Gastroesophageal sphincter (tissue), 4 donors: ENCODE measurements around the gene POLR2M. TPM values are rescaled to one million over a fixed set of nuclear protein-coding genes. Genes with fewer than 3 reads are reported as not detected.

ENCODE experiments used
- ATAC-seq: fragments of 150-250 bp; one replicate; pipeline ENCODE4 v1.9.1; 2016; ENCODE audit warnings: mild to moderate bottlenecking, moderate library complexity
- H3K27ac ChIP-seq, 4 donors: fragments of 200-600 bp; sonication (generic) in 3 of 4; 1 replicate in 3 of 4; 2 replicates in 1 of 4; pipeline ENCODE4 v1.5.1; 2016 to 2019
- H3K27me3 ChIP-seq: fragments of 200-600 bp; sonication (generic); one replicate; pipeline ENCODE4 v1.5.1; 2019
- H3K36me3 ChIP-seq, 2 donors: fragments of 200-600 bp; sonication (generic); one replicate each; pipeline ENCODE4 v1.5.1; 2019; ENCODE audit warnings: control low read depth in 1 of 2
- H3K4me1 ChIP-seq, 3 donors: fragments of 200-600 bp; sonication (generic); 1 replicate in 2 of 3; 2 replicates in 1 of 3; pipeline ENCODE4 v1.5.1; 2016 to 2019; ENCODE audit warnings: control low read depth in 2 of 3
- H3K4me3 ChIP-seq, 2 donors: fragments of 200-600 bp; sonication (generic); one replicate each; pipeline ENCODE4 v1.5.1; 2019; ENCODE audit warnings: mild to moderate bottlenecking in 1 of 2, moderate library complexity in 1 of 2
- H3K9me3 ChIP-seq, 3 donors: fragments of 200-600 bp; sonication (generic); one replicate each; pipeline ENCODE4 v1.5.1; 2017 to 2019; ENCODE audit warnings: control low read depth in 2 of 3
- EP300 ChIP-seq: sonication (generic); formaldehyde crosslinking; IDR thresholded peaks from one replicate; pipeline ENCODE4 v1.6.1; 2017; ENCODE audit warnings: antibody characterized with exemption, mild to moderate bottlenecking
- POLR2A ChIP-seq, 2 donors: fragments of 450-650 bp; IDR thresholded peaks; one replicate each; pipeline ENCODE4 v1.6.1; 2017; ENCODE audit warnings: antibody characterized with exemption in 2 of 2, mild to moderate bottlenecking in 2 of 2, moderate library complexity in 1 of 2
- POLR2AphosphoS5 ChIP-seq: sonication (generic); formaldehyde crosslinking; IDR thresholded peaks from one replicate; pipeline ENCODE4 v1.6.1; 2017; ENCODE audit warnings: antibody characterized with exemption
- WGBS, 2 donors: methylation state at CpG; one replicate each; pipeline ENCODE4 v1.1.5; 2018; ENCODE audit warnings: low coverage in 1 of 2; 5-methylcytosine and 5-hydroxymethylcytosine counted together
- total RNA-seq, 4 donors: library from RNA; depleted of rRNA; stranded (reverse); fragments of >200 nt; gene quantifications; one replicate each; pipeline ENCODE4 v1.1.0, GENCODE V29; 2016
- TF ChIP-seq, protein P1 (sequence below), 4 experiments: fragments of 200-600 bp in 2 of 4; fragments of 450-650 bp in 2 of 4; sonication (generic) in 1 of 4; IDR thresholded peaks; one replicate each; pipeline ENCODE4 v1.5.1; 2017 to 2019; ENCODE audit warnings: antibody characterized with exemption in 4 of 4, mild to moderate bottlenecking in 2 of 4, moderate library complexity in 2 of 4

POLR2M gene
- total RNA-seq: 10 to 100 TPM; 47.3 to 80.5 (median 59.0) TPM

DNA sequence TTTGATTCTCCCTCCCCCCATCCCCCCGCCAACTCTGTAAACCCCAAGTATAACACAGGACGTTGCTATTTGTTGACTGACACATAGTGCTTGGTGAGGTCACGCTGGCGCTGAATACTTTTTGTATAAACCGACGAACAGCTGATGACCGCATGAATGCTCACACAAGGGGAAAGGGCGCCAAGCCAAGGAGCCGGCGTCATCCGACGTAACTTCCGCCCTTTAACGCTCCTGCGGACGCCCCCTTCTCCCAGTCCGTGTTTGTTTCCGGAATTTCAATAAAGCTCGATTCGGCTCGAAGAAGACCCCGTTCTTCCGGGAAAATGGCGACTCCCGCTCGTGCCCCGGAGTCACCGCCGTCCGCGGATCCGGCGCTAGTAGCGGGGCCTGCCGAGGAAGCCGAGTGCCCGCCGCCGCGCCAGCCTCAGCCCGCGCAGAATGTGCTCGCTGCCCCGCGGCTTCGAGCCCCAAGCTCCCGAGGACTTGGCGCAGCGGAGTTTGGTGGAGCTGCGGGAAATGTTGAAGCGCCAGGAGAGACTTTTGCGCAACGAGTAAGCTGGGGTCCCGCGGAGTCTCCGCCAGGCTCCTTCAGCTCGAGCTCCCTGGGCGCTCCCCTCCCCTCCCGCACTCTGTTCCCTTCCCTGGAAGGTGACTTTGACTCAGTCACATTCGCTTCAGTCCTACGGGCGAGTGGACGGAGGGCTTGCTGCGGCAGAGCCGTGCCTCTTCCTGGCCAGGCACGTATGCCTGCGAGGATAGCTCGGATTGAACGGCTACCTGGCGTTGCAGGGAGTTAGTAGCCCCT is at the start of gene POLR2M:
POLR2M (plus strand) TSS at position 310 of the 805 bp plus-strand sequence; CDS start at position 439, 129 bp downstream.
- H3K4me1 ChIP-seq: peaks cover 0 to 44% (median 14%) of the 10 kb centered on the region in 3 donors
- 0% methylated on average over 6 to 23 of the region's 70 CpGs for WGBS, 2 donors
- ATAC-seq: peak; percentile 98
- peak within 1 kb of the TSS; percentile 75 to 80 for H3K4me3 ChIP-seq
- H3K9me3 ChIP-seq: no peaks in the 10 kb centered on the region
- H3K27me3 ChIP-seq: no peaks in the 10 kb centered on the region
- TF ChIP-seq EP300 (no peak), POLR2A (IDR thresholded peaks at IDR 0.05) (peak; percentile 70 to 78), POLR2AphosphoS5 (peak; percentile 93)
- TF ChIP-seq, protein P1, sequence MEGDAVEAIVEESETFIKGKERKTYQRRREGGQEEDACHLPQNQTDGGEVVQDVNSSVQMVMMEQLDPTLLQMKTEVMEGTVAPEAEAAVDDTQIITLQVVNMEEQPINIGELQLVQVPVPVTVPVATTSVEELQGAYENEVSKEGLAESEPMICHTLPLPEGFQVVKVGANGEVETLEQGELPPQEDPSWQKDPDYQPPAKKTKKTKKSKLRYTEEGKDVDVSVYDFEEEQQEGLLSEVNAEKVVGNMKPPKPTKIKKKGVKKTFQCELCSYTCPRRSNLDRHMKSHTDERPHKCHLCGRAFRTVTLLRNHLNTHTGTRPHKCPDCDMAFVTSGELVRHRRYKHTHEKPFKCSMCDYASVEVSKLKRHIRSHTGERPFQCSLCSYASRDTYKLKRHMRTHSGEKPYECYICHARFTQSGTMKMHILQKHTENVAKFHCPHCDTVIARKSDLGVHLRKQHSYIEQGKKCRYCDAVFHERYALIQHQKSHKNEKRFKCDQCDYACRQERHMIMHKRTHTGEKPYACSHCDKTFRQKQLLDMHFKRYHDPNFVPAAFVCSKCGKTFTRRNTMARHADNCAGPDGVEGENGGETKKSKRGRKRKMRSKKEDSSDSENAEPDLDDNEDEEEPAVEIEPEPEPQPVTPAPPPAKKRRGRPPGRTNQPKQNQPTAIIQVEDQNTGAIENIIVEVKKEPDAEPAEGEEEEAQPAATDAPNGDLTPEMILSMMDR (IDR thresholded peaks at IDR 0.05): peak in 1 of 4 experiments; percentile 2
- H3K36me3 ChIP-seq: peaks cover 8 to 27% of the 10 kb centered on the region in 2 donors
- peak within 1 kb of the TSS; percentile 84 to 97 (median 93) for H3K27ac ChIP-seq

DNA sequence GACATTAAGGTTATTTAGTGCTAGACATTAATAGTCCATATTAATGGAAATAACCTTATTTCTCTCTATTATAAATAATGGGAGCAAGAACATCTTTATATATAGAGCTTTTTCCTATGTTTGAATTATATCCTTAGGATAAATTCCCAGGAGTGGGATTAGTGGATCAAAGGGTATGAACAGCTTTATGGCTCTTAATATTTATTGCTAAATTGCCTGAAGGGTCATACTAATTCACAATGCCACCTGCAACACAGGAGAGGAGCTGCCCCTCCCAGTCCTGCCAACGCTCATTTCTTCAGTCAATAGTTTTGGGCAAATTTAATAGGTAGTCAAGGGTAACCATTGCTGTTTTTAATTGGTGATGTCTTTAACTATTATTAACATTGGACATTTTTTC is 48.9 kb upstream of the POLR2M start:
- peaks cover 0 to 23% of the 10 kb centered on the region in 2 donors for H3K36me3 ChIP-seq
- no peak overlapping the region for H3K27ac ChIP-seq
- 88 to 100% methylated on average over 1 of the region's 1 CpG for WGBS, 2 donors
- TF ChIP-seq, protein P1 (IDR thresholded peaks at IDR 0.05): no peak
- TF ChIP-seq POLR2A (IDR thresholded peaks at IDR 0.05): no peak
- TF ChIP-seq POLR2AphosphoS5: no peak
- no peak for TF ChIP-seq EP300
- no peak for ATAC-seq
- no peaks in the 10 kb centered on the region for H3K27me3 ChIP-seq
- no peak overlapping the region for H3K4me3 ChIP-seq
- no peaks in the 10 kb centered on the region for H3K9me3 ChIP-seq
- H3K4me1 ChIP-seq: peaks cover 0 to 2% (median 0%) of the 10 kb centered on the region in 3 donors

DNA sequence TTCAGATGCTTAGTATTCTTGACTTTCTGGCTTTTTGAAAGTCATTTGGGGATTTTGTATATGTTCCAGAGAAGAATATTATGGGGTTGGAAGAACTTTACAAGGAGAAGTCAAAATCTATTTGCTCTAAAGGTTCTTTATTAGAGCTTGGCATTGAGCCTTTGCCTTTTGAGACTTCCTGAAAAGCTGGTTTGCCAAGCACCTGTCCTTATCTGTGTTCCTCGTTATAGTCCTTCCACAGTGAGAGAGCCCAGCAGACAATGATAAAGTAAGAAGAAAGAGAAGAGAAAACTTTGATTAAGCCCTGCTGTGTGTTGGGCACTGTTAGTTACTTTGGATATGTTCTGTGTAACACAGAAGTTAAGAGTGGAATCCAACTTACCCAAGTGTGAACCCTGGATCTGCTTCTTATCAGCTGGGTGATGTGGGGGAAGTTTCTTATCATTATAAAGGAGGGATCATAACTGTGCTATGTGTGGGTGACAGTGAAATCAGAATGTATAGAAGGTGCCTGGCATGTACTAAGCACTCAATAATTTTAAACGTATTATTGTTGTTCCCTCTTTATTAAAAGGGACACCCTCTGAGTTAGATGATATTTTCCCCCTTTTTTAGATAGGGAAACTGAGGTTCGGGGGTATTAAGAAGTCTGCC is 44.3 kb upstream of the POLR2M start:
- H3K27me3 ChIP-seq: no peaks in the 10 kb centered on the region
- WGBS, 2 donors: 78 to 81% methylated on average over 3 of the region's 3 CpGs
- H3K27ac ChIP-seq: no peak overlapping the region
- H3K36me3 ChIP-seq: peaks cover 0 to 31% of the 10 kb centered on the region in 2 donors
- no peak for ATAC-seq
- H3K4me1 ChIP-seq: peaks cover 0 to 17% (median under 1%) of the 10 kb centered on the region in 3 donors
- TF ChIP-seq, protein P1 (IDR thresholded peaks at IDR 0.05): no peak
- TF ChIP-seq EP300: no peak
- TF ChIP-seq POLR2A (IDR thresholded peaks at IDR 0.05): no peak
- TF ChIP-seq POLR2AphosphoS5: no peak
- H3K9me3 ChIP-seq: no peaks in the 10 kb centered on the region
- no peak overlapping the region for H3K4me3 ChIP-seq

DNA sequence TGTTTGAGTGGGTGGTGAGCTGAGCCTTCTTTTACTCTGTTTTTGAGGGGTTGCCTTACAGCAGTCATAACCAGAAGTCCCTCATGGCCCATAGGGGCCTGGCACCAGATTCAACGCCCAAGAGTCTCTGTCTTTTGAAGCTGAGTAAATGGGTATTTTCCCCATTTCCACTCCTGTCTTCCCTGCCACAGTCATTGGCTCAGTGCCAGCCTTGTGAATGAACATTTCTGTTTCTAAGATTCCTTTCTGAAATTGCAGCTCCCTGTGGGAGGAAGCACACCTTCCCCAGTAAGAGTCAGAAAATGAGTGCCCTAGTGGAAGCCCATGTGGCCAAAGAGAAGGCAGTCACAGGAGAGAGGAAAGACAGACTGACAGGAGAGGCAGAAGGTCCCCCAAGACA is 43.7 kb upstream of the POLR2M start:
- no peak for ATAC-seq
- H3K36me3 ChIP-seq: peaks cover 0 to 31% of the 10 kb centered on the region in 2 donors
- no peaks in the 10 kb centered on the region for H3K9me3 ChIP-seq
- peaks cover 0 to 23% (median 5%) of the 10 kb centered on the region in 3 donors for H3K4me1 ChIP-seq
- no peaks in the 10 kb centered on the region for H3K27me3 ChIP-seq
- no peak overlapping the region for H3K27ac ChIP-seq
- no peak overlapping the region for H3K4me3 ChIP-seq
- TF ChIP-seq, protein P1 (IDR thresholded peaks at IDR 0.05): no peak
- TF ChIP-seq EP300 (no peak), POLR2A (IDR thresholded peaks at IDR 0.05) (no peak), POLR2AphosphoS5 (no peak)
- no CpG with 5 or more reads among the region's 1 CpG for WGBS, 2 donors
